Activated CD8-positive, alpha-beta memory T cell treated with anti-CD3 and anti-CD28 coated beads, Interleukin-2, amount 50 U/mL, for 4 hours (primary cell): ENCODE data around the gene MRPL18.
A peak's percentile ranks its signal among the peaks of the same experiment; 100 is the strongest.
"Not testable (repeated sequence)": the region's sequence is repeated elsewhere in the genome, so short reads cannot be mapped to it uniquely, and the experiment has no call there.

ENCODE experiments used
- DNase-seq: peaks from one replicate; pipeline ENCODE4 v3.0.0-alpha.2; 2020

The MRPL18 gene

GRCh38 chr6:159790149-159790955, at the start of gene MRPL18:
Gene MRPL18 (plus strand): TSS chr6:159790467. CDS start chr6:159790588, 121 bp downstream.
- peak; percentile 85 for DNase-seq

DNA sequence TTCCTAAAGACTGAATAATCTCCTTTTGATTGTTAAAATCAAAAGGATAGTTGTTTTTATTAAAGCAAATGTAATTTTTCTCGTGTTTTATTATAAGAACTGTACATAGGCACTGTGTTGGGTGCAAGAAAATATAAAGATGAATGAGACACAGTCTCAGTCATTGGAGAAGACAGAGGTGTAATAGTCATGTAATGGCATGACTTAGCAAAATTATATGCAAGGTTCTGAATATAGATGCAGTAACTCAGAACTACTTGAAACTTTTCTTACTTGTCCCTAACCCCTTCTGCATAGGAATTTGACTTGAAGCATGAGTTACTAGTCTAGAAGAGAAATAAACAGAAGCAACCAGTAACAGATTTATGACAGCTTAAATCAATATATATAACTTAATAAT, 48.1 kb upstream of the MRPL18 start:
- no peak for DNase-seq

- no peak for DNase-seq
Observed at GRCh38 chr6:159745081-159745480, 45.2 kb upstream of the MRPL18 start.

DNA sequence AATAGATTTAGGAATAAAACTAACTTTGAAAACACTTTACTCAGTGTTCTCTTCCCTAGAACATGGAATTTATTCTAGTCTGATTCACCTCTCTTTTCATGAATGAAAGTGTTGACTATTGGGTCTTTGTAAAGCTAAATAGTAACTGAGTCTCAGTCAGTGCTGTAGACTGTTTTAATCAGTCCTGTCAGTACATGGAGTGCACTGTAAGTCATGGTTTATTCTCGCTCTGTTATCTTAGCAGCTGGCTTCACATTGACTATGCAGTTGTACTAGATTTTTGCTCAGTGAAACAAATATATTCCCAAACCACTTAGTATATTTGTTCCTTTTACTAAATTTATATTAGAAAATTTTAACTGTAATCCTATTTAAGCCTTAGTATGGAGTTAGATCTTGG, 43.5 kb upstream of the MRPL18 start:
- DNase-seq = no peak

GRCh38 chr6:159748127-159748526, 42.1 kb upstream of the MRPL18 start:
- DNase-seq = not testable (repeated sequence)

DNA sequence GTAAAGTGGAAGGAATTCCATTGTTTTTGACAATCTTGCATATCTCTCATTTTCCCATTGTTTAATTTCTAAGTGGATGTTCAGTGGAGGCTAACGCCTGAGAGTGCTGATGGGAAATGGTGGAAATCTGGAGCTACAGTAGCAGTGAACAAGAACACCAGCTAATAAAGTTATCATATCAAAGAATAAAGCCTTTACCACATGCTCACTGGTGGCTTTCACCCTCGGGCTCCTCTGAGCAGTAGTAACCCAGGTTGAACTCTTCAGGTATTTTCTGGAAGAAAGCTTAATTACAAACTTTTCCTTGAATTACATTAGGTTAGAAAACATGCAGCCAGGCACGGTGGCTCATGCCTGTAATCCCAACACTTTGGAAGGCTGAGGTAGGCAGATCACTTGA, 38.8 kb upstream of the MRPL18 start:
- no peak for DNase-seq

DNA sequence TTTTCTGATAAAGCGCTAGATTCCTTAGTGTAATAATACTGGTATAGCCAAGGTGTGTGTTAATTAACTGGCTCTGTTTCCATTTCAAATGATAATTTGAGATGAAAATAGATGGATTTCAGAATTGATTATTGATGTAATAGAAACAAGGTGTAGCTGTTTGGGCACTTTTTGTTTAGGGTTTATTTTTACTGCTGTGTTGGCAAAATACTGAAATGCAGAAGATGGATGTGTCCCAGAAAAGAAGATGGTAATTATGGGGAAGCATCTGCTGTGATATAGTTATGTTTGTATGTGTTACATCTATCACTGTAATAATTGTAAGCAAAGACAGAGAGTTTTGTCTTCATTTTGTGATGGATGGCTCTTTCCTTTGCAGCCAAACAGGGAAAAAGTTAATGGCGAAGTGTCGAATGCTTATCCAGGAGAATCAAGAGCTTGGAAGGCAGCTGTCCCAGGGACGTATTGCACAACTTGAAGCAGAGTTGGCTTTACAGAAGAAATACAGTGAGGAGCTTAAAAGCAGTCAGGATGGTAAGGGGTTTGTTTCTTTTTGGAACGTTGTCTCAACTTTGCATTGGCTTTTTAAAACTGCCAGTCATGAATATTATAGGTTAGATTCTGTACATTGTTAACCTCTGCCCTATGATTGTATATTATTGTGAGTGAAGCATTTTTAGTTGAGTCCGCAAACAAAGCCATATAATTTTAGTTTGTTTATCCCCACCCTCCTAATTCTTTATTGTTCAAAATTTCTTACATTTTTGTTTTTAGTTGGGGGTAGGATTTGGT, 37.0 kb upstream of the MRPL18 start:
- no peak for DNase-seq

DNA sequence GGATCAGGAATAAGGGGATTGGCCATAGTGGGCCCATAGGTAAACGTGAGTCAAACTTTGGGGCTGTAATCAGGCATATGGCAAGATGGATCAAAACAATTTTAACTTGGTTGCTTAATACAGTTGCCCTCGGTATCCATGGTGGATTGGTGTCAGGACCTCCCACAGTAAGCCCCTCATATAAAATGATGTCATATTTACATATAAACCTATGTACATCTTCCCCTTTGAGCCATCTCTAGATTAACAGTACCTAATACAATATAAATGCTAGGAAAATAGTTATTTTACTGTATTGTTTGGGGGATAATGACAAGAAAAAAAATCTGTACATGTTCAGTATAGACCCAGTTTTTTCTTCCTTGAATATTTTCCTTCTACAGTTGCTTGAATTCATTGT, 35.9 kb upstream of the MRPL18 start:
- DNase-seq = no peak

DNA sequence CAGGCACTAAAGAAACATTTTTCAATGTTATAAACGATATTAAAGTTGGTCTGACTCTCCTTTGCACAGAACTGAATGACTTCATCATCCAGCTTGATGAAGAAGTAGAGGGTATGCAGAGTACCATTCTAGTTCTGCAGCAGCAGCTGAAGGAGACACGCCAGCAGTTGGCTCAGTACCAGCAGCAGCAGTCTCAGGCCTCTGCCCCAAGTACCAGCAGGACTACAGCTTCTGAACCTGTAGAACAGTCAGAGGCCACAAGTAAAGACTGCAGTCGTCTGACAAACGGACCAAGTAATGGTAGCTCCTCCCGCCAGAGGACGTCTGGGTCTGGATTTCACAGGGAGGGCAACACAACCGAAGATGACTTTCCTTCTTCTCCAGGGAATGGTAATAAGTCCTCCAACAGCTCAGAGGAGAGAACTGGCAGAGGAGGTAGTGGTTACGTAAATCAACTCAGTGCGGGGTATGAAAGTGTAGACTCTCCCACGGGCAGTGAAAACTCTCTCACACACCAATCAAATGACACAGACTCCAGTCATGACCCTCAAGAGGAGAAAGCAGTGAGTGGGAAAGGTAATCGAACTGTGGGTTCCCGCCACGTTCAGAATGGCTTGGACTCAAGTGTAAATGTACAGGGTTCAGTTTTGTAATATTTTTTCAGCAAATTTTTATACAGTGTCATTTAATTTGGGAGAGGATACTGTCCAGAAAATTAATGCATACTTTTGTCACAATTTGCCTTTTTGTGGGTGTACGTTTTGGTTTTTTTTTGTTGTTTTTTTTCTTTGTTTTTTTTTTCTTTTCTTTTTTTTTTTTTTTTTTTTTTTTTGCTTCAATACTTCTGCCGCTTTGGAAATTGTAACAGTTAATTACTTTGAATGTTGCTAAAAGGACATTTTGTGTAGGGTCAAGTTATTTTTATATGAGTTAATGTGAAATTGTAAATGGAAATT, 35.0 kb upstream of the MRPL18 start:
- DNase-seq = no peak

GRCh38 chr6:159756508-159756907, 33.8 kb upstream of the MRPL18 start:
- no peak for DNase-seq

DNA sequence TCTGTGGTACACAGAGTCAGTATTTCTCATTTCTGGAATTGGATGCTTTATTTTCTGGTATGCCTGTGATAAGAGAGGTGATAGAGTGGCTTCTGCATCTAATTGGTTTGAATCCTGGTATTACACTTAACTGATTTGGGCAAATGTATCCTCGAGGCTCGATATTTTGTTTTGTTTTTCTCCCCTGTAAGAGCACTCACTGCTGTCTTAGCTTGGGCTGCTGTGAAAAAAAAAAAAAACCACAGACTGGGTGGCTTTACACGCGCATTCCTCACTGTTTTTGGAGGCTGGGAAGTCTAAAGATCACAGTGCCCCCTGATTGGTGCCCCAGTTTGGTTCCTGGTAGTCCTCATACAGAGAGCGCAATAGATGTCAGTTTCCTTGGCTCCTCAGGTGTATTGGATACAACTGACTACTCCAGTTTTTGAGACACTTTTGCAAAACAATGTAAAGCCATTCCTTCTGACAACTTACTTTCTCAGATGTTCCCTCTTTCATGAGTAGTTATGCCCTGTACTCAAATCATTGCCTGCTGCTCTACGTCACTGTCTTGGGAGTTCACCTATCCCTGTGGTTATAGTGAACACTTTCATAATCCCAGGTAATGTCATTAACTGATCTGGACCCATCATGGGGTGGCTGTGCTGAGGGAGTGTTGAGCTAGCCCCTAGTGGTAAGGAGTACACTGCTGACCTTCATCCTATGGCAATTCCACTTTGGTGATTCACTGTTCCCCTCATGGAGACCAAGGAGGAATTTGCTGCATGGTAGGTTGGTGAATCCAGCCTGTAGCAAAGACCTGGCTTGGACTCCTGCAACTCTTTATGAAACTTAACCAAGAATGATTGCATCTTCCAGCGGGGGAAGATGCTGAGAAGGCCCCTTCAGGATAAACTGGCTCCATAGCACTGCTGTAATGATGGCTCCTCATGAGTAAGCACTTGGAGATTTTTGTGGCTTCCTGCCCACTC, 32.0 kb upstream of the MRPL18 start:
- DNase-seq = no peak

GRCh38 chr6:159759645-159760044, 30.6 kb upstream of the MRPL18 start:
- DNase-seq = no peak

DNA sequence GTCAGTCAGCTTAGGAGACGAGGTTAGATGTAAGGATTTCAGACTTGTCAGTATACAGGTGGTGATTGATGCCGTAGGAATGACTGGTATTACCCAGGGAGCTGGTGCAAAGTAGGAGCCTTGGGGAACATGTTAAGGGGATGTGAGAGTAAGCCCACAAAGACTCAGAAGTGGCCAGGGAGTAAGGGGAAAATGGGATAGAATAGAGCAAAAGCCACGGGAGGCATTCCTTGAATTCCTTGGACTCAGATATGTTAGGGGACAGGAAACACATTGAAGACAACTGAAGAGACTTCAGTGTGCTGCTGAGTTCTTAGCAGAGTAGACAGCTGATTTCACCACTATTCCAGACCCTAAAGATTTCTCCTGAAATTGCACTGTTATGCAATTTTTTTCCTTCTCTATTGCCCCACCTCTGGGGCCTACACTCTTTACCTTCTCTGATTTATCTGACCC, 29.6 kb upstream of the MRPL18 start:
- DNase-seq = no peak

GRCh38 chr6:159761129-159761872, 29.0 kb upstream of the MRPL18 start:
- peak; percentile 37 for DNase-seq

DNA sequence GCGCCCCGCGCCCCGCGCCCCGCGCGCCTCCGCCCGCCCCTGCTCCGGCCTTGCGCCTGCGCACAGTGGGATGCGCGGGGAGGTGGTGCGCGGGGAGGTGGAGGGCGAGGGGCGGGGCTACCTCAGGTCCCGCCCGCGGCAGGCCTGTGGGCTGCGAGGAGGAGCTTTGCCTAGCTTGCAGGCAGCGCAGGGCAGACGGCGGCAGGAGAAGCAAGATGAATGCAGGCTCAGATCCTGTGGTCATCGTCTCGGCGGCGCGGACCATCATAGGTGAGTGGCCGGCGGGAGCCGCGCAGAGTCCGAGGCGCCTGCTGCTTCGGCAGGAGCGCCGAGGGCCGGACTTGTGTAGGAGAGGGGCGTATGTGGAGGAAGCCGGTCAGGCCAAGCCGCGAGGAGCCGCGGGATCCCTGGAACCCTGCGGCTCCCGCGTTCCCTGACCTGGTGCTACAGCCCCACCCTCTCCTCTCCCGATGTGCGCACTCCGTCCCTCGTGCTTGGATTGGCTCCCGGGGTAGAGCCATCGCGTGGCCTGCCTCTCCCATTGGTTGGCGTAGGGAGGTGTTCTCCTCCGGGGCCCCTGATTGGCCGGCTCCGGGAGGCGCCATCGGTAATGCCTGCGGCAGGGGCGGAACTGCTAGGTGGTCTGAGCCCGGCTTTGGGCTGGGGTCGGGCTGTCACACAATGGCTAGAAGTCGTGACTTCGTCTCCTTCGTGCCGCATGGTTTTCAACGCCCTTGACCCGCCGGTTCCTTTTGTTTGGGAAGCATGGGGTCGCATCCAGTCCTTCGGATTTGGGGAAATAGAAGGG, 28.2 kb upstream of the MRPL18 start, which contains the start of gene ACAT2:
ACAT2 (plus strand) TSS at position 173 of the 808 bp plus-strand sequence; CDS start at position 216, 43 bp downstream.
- peak; percentile 86 for DNase-seq

GRCh38 chr6:159762681-159763293, 27.5 kb upstream of the MRPL18 start:
- peak; percentile 21 for DNase-seq

DNA sequence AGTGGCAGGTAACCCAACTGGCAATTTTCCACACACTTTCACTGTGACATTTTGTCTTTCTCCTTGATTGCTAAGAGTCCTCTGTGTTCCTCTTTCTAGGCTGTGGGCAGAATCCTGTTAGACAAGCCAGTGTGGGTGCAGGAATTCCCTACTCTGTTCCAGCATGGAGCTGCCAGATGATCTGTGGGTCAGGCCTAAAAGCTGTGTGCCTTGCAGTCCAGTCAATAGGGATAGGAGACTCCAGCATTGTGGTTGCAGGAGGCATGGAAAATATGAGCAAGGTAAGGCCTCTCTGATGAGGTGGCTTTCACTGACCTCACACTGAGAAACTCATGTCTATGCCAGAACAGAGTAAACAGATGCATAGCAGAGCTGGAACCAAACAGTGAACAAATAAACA, 23.4 kb upstream of the MRPL18 start:
- DNase-seq = no peak

DNA sequence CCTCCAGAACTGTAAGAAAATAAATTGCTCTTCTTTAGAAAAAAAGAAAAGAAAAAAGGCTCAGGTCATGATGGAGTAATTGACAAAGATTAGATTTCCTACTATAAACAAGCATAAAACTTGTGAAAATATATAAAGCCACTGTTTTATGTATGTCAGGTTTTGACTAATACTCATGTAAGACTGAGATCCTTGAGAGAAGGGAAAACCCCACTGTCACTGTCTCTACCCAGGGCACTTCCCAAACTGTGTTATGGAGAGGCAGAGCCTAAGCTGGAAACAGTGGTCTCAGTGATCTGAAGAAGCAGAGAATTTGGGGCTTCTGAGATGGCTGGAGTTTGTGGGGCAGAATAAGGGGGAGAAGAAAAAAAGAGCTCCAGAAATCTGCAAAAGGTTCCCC, 20.8 kb upstream of the MRPL18 start:
- DNase-seq = no peak

DNA sequence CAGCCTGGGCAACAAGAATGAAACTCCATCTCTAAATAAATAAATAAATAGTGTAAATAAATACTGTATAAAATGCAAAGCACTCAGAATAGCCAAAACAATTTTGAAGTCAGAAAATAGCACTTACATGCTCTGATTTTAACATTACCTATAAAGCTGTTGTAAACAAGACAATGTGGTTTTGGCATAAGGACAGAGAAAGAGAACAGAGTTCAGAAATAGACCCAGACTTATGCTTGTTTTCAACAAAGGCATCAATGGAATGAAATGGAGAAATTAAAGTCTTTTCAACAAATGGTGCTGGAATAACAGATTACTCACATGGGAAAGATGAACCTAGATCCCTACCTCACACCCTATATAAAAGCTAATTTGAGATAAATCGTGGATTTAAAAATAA, 18.1 kb upstream of the MRPL18 start:
- no peak for DNase-seq
